HG03439 (cell line): ENCODE results near the gene PCDHA1.

Experiments used
- ATAC-seq: cut with Tn5 transposase; IDR thresholded peaks from one replicate; pipeline ENCODE4 v1.9.1; 2021; ENCODE audit warnings: mild to moderate bottlenecking, moderate library complexity; ENCODE audit not compliant: unreplicated experiment

PCDHA1 gene

DNA sequence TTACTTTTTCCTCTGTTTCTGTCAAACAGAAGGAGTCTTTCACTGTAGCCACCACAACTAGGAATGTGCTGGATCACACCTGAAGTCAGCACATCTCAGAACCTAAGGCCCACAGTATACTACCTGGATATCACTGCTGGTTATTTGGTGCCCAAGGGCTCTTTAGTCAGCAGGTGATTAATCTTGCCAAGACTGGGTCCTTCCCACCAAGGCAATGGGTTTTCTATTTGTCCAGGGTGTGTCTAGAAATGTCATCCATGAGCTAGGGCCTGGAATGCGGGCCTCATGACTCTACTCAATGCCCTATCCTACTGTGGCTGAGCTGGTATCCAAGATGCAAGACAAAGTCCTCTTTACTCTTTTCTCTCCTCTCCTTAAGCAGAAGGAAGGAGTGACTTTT is 130.4 kb downstream of the PCDHA1 start:
- ATAC-seq = no peak

DNA sequence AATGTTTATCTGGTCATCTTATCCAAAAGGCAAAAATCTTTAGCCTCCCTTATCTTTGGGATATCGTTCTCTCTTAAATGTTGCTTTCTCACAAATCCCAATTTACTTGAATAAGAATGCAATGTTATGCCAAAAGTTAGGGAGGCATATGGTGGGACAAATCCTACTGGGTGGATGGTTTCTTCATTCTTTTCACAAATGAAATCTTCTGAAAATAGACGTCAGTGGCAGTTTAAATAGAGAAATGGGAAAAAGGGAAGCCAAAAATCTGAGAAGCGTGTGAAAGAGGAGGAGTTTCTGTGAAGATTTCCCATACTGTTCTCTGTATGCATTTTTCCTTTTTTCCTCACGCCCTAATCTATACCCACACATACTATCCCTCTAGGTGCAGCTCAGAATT is 137.7 kb downstream of the PCDHA1 start:
- no peak for ATAC-seq

DNA sequence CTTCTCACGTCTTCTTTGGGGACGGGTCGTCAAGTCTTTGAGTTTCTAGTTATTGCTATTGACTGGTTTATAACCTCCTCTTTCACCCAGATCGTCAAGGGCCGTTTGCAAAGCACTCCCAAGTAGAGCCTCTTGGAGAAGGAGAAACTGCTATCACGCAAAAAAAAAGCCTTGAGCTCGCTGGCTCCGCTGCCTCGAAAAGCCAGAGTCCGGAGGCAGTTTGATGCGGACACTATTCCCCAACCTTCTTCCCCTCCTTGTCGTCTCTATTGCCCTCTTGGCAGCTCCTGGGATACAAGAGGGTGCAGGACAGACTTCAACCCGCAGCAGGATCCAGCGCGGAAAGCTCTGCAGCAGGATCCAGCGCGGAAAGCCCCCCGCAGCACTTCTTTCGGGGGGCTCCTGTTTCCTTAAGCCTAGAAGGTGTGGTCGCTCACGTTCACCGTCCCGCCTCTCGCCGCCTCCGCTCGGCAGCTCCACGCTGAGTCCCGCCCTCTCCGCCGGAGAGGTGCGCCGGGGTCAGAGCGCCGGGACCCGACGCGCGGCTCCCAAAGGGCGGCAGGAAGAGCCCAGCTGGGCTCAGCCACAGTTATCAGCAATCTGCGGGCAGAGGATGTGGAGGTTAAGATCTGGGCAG is 140.0 kb downstream of the PCDHA1 start, which contains the start of gene PCDHAC1:
Gene PCDHAC1 (plus strand): TSS at position 494 of the 637 bp plus-strand sequence. CDS start 594 bp downstream, outside the sequence.
- ATAC-seq = no peak

DNA sequence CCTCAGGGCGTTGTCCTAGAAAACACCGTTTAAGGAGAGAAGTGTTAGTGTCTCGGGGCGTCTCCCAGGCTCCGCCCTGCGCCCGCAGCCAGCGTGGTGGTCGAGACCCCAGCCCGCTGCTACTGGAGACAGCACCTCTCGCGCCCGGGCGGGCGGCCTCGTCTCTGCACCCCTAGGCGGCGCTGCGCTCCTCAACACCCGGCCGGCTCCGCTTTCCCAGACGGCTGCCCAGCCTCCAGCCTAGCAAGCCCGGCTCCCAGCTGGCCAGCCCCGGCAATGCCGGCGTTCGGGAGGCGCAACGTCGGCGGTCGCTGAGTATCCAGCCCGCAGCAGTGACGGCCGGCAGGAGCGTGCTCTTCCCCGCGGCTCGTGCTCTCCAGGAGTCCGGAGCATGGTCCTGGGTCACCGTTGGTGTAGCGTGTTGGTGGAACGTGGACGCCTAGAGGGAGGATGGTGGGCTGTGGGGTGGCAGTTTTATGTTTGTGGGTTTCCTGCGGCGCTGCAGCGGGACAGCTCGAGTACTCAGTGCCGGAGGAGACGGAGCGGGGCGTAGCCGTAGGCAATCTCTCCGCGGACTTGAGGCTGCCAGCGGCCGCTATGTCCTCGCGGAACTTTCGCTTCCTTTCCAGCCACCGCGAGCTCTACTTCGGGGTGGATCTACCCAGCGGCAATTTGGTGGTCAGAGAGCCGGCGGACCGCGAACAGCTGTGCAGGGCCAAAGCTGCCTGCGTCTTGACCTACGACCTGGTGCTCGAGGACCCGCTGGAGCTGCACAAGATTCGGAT is 140.7 kb downstream of the PCDHA1 start:
- ATAC-seq = no peak

DNA sequence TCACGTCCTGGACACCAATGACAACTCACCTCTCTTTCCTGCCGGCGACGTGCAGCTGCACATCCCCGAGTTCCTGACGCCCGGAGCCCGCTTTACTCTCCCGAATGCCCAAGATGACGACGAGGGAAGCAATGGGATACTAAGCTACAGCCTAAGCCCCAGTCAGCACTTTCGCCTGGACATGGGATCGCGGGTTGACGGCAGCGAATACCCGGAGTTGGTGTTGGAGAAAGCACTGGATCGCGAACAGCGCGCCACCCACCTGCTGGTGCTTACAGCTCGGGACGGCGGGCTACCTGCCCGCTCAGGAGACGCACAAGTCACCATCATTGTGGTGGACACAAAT is 141.3 kb downstream of the PCDHA1 start:
- ATAC-seq = no peak

DNA sequence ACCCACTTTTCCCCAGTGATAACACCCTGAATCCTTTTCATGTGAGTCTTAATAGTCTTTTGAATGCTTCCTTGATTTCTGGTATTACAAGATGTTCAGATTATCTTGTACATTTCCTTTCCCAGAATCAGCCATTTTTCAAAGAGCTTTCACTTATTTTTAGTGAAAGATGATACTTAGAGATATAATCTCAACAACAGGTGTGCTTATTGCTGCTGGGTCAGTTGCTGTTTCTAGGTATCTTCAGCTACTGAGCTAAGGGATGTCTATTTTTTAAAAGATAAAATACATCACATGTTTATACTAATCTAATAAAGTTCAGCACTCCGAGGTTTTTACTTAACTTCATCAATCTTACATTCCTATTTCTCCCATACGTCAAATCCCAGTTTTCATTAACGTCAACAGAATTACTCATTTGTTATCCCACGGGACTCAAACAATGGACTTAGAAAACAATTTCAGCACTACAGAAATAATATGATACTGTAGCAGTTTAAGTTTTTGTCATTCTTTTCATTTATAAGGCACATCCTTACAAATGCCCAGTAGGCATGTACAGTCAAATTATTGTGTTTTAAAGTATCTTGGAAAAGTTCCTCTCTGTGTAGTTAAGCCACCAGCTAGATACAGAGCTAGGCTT is 149.1 kb downstream of the PCDHA1 start:
- no peak for ATAC-seq

DNA sequence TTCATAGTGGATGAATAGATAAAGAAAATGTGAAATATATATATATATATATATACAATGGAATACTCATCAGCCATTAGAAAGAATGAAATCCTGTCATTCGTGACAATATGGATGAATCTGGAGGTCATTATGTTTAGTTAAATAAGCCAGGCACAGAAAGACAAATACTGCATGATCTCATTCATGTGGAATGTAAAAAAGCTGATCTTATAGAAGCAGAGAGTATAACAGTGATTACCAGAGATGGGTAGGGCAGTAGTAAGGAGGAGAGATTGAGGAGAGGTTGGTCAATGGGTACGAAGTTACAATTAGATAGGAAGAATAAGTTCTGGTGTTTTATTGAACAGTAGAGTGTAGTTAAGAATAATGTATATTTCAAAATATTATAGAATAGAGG is 160.6 kb downstream of the PCDHA1 start:
- no peak for ATAC-seq

DNA sequence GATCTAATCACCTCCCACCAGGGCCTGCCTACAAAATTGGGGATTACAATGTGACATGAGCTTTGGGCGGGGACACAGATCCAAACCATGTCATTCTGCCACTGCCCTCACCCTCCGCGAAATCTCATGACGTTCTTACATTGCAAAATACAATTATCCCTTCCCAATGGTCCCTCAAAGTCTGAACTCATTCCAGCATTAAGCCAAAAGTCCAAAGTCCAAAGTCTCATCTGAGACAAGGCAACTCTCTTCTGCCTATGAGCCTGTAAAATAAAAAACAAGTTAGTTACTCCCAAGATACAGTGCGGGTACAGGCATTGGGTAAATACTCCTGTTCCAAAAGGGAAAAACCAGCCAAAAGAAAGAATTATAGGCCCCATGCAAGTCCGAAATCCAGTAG is 165.7 kb downstream of the PCDHA1 start:
- no peak for ATAC-seq

DNA sequence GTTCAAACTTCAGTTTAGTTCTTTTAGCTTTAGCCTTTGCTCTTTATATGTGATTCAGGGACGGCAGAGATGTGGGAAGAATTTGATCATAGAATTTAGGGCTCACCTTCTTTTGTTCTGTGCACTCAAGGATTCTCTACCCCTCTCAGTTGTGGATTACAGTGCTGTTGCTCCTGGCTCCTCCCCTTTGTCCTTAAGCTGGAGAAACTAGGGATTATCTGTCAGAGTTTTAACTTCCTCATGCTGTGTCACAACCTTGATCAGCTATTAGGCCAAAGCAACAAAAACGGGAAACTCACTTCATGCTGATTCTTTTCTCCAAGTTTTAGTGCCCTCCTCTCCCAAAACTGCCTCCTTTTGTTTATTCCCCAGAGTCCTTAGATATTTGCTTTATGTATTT is 167.3 kb downstream of the PCDHA1 start:
- ATAC-seq = no peak

DNA sequence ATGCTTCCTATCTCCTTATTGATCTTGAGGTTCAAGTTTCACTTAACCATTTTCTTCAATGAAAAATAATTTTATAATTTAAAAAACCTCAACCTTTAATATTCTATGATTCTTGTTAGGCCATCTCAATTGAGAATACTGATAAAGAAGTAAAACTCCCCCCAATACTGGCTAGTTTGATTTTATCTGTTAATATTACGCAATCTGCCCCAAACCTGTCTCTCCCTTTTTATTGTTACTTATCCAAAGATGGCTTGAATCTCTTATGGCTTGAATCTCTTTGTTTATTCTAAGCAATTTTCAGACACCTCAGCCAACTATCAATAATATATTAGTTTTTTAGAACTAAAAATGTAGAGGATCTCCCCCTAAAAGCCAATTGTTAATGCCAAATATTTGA is 176.2 kb downstream of the PCDHA1 start:
- no peak for ATAC-seq

DNA sequence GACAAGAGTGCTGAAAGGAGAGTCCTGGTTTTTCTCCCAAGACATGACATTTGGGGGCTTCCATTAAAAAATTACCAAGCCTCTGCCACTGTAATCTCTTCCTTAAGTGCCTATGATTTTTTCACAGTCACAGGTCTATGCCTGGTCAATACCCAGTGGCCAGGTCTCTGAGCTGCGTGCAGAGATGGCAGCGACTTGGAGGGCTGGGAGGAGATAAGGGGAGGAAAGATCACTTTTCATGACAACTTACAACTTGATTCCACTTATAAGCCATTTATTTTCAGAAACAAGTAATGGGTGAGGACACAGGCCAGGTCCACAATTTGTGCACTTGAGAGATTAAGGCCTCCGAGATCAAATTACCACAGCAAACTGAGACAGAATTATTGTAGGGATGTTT is 178.4 kb downstream of the PCDHA1 start:
- ATAC-seq = no peak

DNA sequence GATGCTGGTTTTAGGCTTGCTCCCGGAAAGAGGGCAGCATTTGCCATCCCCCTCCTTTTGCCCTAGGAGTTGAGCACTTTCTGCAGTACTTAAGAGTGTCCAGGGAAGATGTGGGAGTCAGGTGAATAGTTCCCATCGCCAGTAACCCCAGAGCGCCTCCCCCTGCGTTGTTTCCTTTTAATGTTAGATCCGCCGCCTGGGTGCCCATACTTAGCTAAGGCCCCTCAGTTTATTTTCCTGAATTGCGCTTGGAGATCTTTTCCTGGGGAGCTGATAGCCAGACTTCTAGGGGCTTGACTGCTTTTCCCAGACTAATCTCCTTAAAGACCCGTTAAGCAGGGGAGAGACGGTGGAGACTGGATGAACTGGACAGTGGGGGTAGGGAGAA is 180.0 kb downstream of the PCDHA1 start:
- ATAC-seq = no peak

DNA sequence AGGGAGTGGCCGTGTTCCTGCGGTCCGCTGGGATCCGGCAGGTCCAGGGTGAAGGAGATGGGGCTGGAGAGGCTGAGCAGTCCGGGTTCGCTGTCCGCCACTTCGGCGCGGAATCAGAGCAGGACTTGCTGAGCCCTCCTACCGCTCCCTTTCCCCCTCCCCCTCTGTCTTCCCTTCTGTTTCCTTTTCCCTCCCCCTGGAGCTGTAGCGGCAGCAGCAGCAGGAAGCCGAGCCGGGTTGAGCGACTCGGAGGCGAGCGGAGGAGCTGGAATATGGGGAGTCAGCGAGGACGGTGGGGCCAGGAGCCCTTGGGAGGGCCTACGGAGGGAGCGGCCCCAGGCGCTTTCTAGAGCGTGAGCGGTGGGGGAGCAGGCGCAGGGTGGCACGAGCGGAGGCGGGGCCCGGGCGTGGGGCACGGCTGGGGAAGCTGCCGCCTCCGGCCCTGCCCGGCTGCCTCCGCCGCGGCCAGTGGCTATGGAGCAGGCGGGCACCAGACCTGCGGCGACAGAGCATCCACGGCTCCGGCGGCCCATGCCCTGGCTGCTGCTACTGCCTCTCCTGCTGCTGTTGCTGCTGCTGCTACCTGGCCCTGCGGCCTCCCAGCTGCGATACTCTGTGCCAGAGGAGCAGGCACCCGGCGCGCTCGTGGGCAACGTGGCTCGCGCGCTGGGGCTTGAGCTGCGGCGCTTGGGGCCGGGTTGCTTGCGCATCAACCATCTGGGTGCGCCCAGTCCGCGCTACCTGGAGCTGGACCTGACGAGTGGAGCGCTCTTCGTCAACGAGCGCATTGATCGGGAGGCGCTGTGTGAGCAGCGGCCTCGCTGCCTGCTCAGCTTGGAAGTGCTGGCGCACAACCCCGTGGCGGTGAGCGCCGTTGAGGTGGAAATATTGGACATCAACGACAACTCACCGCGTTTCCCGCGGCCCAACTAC is 180.6 kb downstream of the PCDHA1 start, which contains the start of gene PCDHAC2:
Gene PCDHAC2 (plus strand): TSS at position 184 of the 933 bp plus-strand sequence. CDS start 291 bp downstream, at position 475.
- no peak for ATAC-seq

DNA sequence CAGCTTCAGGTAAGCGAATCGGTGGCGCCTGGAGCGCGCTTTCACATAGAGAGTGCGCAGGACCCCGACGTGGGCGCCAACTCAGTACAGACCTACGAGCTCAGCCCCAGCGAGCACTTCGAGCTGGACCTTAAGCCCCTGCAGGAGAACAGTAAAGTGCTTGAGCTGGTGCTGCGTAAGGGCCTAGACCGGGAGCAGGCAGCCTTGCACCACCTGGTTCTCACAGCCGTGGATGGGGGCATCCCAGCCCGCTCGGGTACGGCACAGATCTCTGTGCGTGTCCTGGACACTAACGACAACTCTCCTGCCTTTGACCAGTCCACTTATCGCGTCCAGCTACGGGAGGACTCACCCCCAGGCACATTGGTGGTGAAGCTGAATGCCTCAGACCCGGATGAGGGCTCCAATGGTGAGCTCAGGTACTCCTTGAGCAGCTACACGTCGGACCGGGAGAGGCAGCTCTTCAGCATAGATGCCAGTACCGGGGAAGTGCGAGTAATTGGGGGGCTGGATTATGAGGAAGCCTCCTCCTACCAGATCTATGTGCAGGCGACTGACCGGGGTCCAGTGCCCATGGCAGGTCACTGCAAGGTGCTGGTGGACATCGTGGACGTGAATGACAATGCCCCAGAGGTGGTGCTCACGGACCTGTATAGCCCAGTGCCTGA is 181.4 kb downstream of the PCDHA1 start:
- no peak for ATAC-seq

DNA sequence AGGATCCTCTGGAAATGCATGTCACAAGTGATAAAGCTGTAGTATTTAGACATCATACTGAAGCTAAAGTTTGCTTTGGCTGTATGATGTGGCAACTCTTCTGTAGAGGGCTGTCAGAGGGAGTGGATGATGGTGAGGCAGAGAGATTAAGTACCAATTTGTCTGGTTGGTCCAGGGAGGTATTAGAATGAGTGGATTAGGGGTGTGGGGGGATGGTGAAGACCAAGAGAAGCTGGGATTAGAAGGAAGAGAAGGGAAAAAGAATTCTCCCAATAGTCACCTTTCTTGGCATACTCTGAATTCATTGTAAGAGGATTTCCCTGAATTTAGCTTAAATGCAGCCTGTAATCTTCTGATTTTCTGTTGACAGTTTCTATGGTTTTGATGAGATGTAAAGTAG is 183.9 kb downstream of the PCDHA1 start:
- ATAC-seq = no peak

DNA sequence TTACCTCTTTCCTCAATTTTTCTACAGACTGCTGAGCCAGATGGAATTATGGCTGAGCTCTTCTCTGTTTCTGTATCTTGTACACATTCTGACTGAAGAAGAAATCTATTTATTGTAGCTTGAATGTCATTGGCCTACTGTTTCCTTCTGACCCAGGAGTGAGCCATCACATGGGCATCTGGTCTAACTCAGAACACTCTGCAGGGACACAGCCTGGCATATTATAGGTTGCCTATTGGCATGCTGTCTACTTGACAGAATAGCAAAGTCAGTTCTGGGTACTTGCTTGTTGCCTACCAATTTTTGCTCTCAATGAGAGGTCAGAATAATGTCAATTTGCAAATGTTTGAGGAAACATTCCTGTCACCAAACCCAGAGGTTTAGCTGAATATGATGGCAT is 187.6 kb downstream of the PCDHA1 start:
- ATAC-seq = no peak

DNA sequence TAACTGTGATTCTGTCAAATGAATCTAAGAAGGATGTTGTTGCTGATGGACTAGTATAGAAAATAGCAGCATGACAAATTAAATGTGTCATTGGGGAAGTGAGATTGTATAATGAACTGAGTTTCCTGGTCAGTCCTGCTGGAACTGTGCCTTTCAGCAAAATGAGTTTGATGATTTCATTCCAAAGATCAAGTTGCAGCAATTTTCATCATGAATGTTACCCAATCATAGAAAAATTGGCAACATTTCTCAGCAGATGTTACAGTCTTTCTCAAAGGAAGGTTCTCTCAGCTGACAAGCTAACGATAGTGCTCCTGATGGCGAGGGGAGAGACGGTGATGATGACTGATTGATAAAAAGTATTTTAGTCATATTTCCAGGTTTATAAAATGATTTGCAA is 191.1 kb downstream of the PCDHA1 start:
- no peak for ATAC-seq

DNA sequence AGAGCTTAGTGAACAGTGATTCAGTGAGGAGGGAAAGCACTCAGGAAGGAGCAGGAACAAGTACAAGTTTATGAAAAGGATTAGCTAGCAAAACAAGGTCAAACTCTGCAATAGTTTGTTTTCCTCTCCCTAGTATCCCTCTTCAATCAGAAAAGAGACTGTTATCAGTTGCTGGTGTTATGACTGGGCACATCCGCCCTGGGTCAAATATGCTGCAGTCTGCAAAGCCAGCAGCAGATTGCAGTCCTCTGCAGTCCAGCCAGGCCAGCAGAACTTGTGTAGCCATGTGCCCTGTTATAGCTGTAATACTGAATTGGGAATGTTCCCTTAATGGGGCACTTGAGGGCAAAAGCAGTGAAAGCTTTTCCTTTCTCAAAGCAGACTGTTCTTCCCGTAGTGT is 192.3 kb downstream of the PCDHA1 start:
- no peak for ATAC-seq

DNA sequence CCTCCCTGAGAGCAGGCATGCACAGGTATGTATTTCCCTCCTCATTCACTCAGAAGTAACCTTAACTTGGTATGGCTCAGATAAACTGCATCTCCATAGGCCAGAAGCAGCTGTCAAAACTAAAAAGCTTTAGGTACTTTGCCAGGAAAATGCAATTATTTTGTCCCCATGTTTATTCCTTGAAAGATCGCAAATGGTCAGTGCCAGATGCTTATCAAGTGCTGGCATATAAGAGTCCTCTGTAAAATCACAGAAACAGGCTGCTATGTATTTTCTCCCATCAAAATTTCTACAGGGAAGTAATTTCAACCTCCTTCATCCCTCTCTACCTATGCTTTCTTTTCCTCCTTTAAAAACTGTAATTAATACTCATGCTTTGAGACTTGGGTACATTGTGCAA is 193.0 kb downstream of the PCDHA1 start:
- no peak for ATAC-seq

DNA sequence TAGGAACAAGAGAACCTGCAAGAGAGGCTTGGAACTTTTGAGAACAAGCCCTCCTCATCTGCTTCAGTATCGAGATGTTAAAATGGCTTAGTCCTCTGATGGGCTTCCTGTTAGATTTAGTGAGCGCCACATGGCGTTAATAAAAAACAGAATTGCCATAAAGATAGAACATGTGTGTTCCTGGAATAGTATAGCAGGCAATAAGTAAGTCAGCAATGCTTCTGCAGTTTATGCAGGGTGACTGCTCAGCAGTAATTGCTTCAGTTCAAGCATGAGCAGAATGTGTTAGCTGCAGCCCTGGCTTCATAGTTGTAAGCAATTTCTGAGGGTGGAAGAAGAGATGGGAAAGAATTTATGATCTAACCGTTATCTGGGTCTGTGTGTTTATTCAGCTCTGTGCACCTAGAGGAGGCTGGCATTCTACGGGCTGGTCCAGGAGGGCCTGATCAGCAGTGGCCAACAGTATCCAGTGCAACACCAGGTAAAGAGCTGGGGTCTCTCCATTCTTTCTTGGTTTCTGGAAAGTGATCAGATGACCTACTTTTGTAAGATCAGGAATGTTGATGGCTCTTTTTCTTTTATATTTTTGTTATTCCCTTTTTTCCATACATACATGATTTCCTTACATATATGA is 196.3 kb downstream of the PCDHA1 start:
- ATAC-seq = no peak
